ENCODE results near the gene DTNBP1.
A peak's percentile ranks its signal among the peaks of the same experiment; 100 is the strongest.

The DTNBP1 gene

DNA sequence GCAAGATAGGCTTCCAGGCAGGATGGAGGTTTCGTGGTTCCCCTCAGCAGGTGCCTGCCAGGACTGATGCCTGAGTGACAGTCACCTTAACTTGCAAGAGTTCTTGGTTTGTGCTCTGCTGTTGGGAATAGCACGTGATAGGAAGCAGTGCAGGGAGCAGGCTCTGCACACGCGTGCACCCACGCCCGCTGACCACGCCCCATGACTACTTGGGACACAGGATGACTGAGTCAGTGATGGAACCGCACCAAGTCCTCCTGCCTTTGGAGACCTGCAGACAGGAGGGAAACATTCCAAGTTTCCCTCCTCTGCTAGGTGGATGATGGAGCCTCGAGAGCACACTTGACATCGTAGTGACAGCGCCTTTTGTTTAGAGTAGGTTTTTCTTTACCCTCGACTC is 164.2 kb downstream of the DTNBP1 start:
- DNase-seq: no peak

DNA sequence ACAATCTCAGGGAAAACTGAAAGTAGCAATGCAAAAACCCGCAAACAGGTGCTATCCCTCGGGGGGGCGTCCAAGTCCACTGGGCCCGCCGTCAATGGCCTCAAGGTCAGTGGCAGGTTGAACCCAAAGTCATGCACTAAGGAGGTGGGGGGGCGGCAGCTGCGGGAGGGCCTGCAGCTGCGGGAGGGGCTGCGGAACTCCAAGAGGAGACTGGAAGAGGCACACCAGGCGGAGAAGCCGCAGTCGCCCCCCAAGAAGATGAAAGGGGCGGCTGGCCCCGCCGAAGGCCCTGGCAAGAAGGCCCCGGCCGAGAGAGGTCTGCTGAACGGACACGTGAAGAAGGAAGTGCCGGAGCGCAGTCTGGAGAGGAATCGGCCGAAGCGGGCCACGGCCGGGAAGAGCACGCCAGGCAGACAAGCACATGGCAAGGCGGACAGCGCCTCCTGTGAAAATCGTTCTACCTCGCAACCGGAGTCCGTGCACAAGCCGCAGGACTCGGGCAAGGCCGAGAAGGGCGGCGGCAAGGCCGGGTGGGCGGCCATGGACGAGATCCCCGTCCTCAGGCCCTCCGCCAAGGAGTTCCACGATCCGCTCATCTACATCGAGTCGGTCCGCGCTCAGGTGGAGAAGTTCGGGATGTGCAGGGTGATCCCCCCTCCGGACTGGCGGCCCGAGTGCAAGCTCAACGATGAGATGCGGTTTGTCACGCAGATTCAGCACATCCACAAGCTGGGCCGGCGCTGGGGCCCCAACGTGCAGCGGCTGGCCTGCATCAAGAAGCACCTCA is 166.3 kb downstream of the DTNBP1 start:
- no peak for DNase-seq

DNA sequence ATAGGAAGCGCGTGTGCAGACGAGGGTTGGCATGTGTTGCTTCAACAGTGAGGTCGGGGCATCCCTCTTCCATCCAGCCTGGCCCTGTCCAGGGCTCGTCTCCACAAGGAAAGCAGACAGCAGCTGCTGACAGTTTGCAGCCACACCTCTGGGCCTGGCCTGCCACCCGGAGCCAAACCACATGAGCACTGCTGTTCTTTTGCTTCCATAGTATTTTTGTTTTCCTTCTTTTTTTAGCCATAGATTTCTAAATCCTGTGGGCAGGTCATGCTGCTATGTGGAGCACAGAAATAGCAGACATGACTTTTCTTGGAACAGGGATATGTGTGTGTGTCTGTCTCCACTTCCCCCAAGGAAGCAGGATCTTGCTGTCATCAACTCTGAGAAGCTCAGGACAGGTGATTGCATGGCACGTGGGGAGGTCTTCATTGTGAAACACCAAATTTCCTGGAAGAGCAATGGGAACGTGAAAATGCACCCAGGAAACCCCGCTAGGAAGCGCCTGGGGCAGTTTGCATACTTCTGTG is 167.4 kb downstream of the DTNBP1 start:
- DNase-seq: no peak

DNA sequence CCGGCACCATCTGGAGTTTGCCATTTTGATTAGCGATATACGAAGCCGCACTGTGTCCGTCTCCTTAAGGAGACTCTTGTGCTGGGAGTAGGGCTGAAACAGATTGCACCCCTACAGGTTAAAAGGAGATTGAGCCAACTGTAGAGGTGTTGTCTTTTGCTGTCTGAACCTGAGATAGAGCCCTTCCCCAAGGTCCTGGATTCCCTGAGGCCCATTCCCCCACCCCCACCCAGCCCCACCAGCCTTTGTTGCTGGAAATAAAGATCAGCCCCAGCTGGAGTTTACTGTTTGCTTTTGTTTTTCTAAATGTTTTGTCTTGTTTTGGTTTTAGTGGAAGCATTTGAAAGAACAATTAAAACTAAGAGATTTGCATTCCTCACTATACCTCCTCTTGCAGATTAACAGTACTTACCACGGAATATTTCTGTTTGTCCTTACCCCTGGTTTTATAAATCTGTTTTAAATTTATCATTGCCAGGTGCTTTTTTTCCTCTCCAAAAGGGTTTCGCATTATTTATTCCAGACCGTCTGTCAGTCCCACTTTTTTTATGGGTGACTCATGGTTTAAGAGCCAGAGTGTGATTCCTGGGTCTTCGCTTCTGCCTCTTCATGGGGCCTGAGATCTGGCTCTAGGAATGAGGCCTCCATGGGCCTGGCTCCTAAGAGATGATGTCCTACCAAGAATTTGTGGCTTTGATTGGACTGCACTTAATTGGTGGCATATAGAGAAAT is 169.2 kb downstream of the DTNBP1 start:
- DNase-seq: no peak

DNA sequence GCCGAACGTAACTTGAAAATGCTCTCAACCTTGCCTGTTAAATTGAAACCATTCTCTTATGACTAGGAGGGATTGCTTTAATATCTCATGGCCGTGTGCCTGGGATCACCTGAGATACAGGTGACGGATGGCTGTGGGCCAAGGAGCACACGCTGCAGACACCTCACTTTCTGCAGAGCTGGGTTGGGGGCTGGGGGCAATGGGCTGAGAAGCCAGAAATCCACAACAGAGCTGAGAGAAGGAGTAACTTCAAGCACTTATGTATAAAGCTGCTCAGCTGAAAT is 170.9 kb downstream of the DTNBP1 start:
- DNase-seq: no peak

DNA sequence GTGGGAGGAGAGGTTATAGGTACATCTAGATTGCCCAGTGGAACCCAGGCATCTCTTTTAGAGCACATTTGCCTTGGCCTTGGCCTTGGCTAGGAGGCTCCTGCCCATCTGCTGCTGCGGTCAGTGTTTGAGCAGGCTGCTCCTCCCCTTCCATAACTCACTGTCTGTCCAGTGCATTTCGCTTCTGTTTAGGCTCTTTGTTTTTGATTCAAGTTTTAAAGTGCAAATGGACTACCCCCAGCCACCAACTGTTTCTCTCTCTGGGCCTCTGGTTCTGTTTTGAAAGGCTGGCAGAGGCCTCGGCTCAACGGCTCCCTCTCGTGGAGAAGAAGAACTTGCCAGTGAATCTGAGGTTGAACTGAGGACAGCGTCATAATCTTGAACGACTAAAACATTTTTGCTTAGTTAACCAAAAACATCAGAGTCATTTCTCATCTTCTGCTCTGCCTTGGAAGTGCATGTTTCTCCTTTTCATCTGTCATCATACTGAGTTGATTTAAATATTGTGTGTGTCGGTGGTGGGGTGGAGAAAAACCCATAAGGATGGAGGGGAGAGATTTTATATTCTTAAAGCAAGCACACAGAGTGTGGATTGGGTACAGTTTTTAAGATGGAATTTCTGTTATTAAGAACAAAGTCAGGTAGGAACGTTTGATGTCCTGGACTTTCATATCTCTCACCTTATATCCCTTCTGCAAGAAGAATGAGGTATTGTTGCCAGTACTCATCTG is 171.4 kb downstream of the DTNBP1 start:
- peak; percentile 41 for DNase-seq

DNA sequence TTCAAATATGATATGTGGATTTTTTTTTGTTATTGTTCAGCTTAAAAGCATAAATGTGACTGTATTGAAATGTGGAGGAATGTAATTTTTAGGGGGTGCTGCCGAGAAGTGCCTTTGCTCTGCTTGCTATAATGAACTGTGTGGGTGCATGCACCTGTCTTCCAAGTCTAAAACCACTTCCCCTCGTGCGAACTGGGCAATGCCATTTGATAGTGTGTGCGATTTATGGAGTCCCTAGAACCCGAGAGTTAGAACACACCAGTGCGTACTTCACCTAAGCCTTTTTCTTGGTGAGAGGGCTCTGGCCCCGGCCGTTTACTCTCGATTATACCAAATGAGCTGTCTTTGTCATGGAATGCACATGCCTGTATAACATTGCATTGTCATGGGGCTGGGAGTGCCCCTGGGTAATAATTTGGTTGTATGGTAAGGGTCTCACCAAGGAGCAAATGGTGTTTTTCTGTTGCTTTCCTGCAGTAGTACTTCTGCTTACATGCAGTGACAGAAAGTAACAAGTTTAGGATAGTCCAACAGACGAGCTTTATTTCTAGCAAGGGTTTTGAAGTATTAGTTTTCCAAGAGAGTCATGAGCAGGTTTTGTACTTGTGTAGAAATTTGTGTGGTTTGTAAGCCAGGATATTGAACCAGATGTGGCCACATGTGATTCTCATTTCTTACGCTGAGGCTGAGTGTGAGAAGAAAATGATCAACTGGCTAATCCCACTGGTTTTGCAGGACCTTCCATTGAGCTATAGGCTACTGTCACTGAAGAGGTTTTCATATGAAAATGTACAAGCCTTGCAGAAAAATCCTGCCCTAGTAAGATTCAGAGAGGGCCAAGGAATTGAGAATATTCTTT is 172.4 kb downstream of the DTNBP1 start:
- DNase-seq: no peak

DNA sequence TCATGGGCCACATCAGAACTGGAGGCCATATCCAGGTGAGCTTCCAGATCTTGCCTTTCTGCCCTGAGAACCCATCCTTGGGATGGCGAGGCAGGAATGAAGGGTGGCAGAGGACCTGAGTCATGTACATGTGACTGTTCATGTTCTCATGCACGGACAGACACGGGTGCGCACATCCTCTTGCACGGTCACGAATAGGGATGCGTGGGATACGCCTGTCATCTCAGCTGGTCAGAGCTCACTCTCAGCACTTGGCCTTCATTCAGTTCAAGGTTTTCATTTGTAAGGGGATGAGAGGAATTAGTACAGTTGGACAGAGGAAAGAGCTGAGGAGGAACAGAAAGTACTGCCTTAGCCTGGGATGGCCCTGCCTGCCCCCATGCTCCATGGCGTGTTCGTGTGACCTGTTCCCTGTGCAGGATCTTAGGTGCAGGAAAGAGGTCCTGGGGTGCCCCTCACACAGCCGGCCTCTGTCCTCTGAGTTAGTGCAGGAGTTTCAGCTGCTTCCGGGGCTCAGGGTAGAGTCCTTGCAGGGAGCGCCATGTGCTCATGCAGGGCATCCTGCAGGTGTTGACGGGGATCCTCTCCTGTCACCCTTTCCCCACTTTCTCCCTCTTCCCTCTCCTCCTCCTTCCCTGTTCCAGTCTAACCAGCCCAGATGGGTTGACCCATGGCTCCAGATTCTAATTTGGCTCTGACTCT is 173.4 kb downstream of the DTNBP1 start:
- no peak for DNase-seq

DNA sequence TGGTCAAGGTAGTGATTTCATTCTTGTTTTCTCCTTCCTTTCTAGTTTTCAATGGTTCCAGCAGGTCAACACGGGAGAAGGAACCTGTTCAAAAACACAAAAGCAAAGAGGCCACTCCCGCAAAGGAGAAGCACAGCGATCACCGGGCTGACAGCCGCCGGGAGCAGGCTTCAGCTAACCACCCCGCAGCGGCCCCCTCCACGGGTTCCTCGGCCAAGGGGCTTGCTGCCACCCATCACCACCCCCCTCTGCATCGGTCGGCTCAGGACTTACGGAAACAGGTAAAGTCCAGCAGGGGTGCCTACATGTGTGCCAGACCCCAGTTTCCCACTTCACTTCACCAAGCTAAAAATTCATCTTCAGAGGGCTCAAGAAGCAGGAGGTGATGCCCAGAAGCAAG is 175.6 kb downstream of the DTNBP1 start:
- DNase-seq: no peak

DNA sequence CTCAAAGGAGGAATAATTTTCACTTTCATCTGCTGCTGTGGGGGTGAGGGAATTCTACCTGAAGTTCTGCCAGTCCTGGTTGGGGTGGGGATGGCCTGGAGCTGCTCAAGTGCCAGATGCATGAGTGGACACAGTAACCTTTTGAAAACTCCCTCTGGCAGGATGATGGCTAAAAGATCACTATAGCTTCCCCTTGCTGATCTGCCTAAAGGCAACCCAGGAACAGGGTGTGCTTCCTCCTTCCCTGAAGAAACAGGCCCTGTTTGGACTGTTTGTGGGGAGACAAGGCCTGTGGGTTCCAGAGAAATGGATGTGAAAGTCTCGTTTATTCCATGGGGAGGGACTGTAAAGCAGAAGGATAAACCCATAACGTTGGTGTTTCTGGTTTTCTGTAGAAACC is 176.9 kb downstream of the DTNBP1 start:
- no peak for DNase-seq

DNA sequence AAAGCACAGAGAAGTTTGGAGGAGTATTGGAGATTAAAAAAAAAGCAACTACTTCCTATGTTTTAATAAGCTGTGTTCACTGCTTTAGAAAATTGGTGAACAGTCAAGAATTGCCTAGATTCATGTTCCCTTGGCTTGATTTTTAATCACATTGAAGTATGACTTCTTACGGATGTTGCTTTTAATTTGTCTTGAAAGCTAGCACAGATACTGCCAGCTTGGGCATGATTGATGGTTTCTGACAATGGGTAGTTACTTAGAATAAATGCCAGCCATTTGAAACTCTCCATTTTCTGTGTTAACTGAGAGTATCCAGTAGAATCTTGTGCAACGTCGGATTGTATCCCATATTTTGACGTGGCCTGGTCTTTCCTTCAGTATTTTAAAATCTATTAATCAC is 178.0 kb downstream of the DTNBP1 start:
- DNase-seq: no peak

DNA sequence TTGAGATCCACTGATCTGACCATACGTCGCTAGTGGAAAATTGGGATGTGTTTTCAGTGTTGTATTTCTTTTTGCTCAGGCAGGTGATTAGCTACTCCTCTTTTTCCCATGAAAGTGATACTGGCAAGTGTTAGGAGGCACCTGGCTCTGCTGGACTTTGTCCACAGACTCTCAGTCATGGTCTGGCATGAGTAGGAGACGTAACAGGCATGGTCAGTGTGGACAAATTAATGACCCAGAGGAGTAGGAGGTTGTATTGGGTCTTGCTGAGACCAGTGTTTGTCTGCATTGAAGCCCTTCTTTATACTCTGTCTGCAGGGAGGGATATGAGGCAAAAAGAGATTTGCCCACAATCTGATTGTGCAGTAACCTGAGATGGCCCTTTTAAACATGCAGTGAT is 178.7 kb downstream of the DTNBP1 start:
- no peak for DNase-seq

DNA sequence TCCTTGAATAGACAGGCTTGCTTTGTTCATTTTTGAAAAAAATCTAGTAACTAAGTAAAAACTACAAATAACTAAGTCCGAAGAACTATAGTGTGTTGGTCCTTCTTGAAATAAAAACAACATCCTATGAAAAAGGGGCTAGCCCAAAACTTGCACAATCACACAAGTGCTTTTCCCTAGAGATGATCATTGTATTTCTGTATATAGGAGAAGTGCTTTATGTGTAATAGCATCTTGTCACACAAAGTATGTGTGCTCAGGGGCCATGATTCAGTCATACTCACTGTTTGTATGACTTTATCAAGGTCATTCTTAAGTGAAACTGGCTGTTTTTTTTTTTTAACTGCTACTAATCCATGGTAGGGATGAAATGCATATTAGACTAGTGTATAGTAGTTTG is 179.8 kb downstream of the DTNBP1 start:
- no peak for DNase-seq

DNA sequence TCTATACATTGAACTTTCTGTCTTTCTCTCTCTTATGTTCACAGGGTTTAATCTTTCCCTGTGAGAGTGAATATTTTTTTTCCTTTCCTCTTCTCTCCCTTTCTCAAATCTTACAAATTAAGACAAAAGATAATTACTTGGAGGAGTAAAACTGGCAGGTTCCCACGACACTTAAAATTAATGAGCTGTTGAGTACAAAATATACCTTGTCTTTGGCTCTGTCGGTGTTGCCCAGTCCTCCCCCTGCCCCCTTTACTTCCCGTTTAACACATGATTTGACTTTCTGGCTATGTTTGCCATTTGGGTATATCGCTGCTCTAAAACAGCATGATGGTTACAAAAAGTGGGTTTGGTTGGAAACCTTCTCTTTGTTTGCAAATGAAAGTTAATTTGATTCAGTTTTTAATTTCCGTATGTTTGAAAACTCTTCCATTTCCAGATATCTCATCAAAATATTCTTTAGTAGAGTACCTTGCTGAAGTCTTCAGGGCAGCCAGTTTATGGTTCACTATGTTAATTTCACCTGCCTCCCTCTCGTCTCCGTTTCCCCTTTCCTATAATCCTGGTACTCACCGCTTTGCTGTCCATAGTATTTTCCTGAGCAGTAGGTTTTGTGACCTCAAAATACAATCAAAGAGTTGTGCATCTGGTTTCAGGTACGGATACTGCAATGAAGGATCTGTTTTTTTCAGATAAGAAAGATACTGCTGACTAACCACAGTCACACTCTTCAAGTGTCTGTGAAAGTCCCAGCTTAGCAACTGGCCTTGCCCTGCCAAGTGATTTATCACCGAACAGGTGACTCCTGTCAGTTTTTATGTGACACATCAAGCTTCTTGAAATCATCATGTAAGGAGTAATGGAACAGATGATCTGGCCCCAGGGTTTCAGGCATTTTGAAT is 181.2 kb downstream of the DTNBP1 start:
- no peak for DNase-seq

DNA sequence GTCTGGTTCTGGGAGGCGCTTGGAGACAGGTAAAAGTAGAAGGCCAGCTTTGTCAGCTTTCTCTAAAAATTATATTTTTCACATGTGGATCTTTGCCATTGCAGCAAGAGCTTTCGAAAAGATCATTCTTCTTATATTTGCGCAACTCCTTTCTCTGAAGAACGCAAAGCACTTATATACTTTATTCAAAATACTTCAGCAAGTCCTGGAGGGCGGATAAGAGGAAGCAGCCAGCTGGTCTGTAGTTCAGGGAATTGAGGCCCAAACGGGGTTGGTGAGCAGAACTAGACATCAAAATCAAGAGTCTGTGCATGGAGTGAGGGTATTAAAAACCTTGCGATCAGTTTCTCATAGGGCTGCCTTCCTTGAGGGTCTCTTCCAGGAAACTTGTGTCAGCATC is 182.3 kb downstream of the DTNBP1 start:
- DNase-seq: no peak

DNA sequence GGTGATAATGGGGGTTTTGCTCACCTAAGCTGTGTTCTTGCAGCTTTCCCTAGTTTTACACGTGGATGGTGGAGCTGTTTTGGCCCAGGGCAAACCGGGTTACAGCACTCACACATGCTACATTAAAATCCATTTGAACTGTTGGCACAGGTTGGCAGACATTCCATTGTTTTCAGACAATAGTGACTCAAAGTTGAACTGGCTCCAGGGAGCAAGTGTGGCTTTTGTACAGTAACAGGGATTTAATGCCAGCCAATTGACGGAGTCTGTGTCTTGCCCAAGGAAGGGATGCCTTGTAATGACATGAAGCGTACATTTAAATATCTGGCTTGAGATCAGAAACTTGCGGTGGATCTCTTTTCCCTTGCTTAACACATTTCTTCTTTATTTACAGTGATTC is 183.1 kb downstream of the DTNBP1 start:
- no peak for DNase-seq

DNA sequence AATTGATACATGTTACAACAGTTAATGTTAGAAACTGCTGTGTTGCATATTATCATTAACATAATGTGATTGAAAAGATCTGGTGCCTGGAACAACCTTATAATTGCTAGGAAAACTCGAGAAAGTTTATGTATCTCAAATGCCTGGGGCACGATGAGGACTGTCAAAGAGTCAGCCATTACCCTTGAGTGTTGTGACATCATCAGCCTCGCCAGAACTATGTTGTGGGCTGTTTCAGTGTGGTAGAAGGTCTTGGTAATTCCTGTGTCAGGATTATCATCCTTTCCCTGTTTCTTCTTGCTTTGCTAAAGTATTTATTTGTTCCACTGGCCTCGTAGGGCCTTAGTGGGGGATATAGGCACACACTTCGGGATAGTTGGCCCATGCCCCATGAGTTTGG is 185.1 kb downstream of the DTNBP1 start:
- no peak for DNase-seq

DNA sequence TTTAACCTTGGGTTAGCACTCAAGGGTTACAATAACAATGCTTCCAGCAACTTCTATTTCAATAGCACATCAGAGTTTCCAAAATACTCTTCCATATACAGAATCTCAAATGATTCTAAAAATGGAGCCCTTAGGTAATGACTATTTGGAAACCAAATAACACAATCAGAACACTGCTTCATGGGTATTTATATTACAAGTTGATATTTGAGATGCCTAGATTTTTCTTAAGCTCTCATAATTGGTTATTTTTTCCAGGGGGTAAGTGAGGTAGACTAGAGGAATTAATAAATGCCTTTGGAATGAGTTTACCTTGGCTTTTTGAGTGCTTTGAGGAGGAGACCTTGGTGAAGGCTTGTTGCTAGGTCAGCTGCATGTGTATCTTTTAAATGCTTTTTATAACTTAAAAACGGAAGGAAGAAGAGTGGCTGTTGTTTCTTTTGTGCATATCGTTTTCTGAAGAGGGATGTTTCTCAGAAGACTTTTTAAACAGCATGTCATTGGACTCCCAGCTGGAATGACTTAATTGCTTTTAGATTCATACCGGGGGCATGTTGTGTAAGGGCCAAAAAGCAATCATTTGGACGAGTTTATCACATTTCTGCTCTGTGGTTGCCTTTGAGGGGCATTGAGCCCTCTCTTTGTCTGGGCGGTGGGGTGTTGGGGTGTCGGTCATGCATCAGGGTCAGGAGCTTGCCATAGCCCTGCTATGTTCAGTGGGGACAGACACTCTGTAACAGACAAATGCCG is 186.0 kb downstream of the DTNBP1 start:
- no peak for DNase-seq

DNA sequence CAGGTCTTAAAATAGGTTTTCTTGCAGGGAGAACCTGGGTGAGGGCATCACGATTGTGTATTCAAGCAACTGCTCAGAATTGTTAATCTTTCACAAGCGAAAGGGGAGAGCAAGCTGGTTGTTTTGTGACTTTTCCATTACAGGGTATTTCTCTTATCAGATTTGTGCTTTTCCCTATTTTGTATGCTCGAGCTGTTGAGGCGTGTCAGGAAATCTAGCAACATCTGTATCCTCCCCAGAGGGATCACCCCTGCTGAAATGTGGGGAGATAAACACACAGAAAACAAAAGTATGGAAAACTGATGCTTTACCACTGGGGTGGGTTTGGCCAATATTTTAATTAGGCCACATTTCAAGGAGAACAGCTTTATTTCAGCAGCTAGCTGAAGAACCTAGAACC is 187.0 kb downstream of the DTNBP1 start:
- DNase-seq: no peak

DNA sequence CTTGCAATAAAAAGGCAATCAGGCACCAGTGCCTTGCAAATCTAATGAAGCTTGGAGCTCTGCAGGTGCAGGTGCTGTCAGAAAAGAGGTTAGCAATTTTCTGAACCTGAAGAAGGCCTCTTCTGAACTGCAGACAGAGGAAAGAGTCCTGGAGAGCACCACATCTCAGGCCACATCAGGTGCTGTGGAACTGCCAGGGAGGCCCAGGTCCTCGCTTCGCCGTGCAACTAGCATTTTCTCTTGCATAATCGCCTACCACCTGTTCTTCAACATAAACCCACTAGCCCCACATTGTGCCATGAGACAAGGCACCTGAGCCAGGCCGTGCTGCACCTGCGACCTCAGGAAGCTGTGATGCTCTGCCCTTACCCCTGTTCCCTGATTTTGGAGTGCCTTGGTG is 187.6 kb downstream of the DTNBP1 start:
- DNase-seq: no peak
